Caco-2 (cell line): ENCODE data around the gene PIK3C3. TPM values are rescaled to one million over a fixed set of nuclear protein-coding genes. Genes with fewer than 3 reads are reported as not detected.

Source experiments
- BruUV-seq: library from RNA; stranded (reverse); fragments of 400-500 nt; replicated peaks from 2 replicates; lab custom pipeline; 2021; lab: Mats Ljungman, UMichigan
- CTCF ChIA-PET: fragments of 300-600 bp; sonication (Branson Sonifier 250); formaldehyde crosslinking; loops from one replicate; lab custom pipeline; 2022; ENCODE audit warnings: antibody characterized with exemption; lab: Charles Lee
- POLR2A ChIA-PET: fragments of 300-600 bp; sonication (Branson Sonifier 250); formaldehyde crosslinking; loops from one replicate; lab custom pipeline; 2022; ENCODE audit warnings: antibody characterized with exemption; lab: Charles Lee
- DNase-seq, 2 experiments: peaks; one replicate each; pipeline versions ENCODE4 v3.0.0 to v3.0.0-alpha.2; 2020 to 2022
- H3K27me3 ChIP-seq: replicated peaks from 2 replicates; pipeline ENCODE4 v1.6.0; 2011; ENCODE audit warnings: low read length; ENCODE audit not compliant: control insufficient read depth, insufficient read depth
- H3K36me3 ChIP-seq: 2 replicates; pipeline ENCODE4 v1.5.1; 2011; ENCODE audit warnings: low read length; ENCODE audit not compliant: control insufficient read depth, insufficient read depth
- H3K4me1 ChIP-seq: fragments of 250-450 bp; sonication (Bioruptor Pico); 2 replicates; pipeline ENCODE4 v1.5.1; 2020; ENCODE audit warnings: mild to moderate bottlenecking
- H3K4me3 ChIP-seq: 2 replicates; pipeline ENCODE4 v1.5.1; 2011; ENCODE audit warnings: low read depth, mild to moderate bottlenecking, control low read depth, low read length
- H3K9me3 ChIP-seq: fragments of 250-450 bp; sonication (Bioruptor Pico); 2 replicates; pipeline ENCODE4 v1.5.1; 2020; ENCODE audit warnings: mild to moderate bottlenecking, moderate library complexity
- H3K27ac Mint-ChIP-seq: one replicate; pipeline ENCODE4 v1.8.0; 2022; ENCODE audit warnings: mixed read lengths; ENCODE audit not compliant: unreplicated experiment
- H3K27me3 Mint-ChIP-seq: one replicate; pipeline ENCODE4 v1.8.0; 2022; ENCODE audit warnings: mixed read lengths; ENCODE audit not compliant: insufficient read depth, unreplicated experiment
- H3K36me3 Mint-ChIP-seq: one replicate; pipeline ENCODE4 v1.8.0; 2022; ENCODE audit warnings: mild to moderate bottlenecking, mixed read lengths; ENCODE audit not compliant: insufficient read depth, unreplicated experiment
- H3K4me1 Mint-ChIP-seq: one replicate; pipeline ENCODE4 v1.8.0; 2022; ENCODE audit warnings: low read depth, mixed read lengths; ENCODE audit not compliant: unreplicated experiment
- H3K4me3 Mint-ChIP-seq: one replicate; pipeline ENCODE4 v1.8.0; 2022; ENCODE audit warnings: mild to moderate bottlenecking, moderate library complexity, mixed read lengths; ENCODE audit not compliant: unreplicated experiment
- H3K9me3 Mint-ChIP-seq: one replicate; pipeline ENCODE4 v1.8.0; 2022; ENCODE audit warnings: mixed read lengths; ENCODE audit not compliant: unreplicated experiment
- intact Hi-C: fragments of 100-400 bp; cut with micrococcal nuclease; formaldehyde crosslinking; loops from one replicate; pipeline ENCODE4 v1.10.0; 2022; ENCODE audit not compliant: unreplicated experiment
- total RNA-seq: library from RNA; stranded (reverse); gene quantifications from 2 replicates; pipeline ENCODE4 v1.2.3, GENCODE V29; 2022
- TF ChIP-seq, protein P1 (sequence below), 2 experiments: fragments of 200-600 bp in 1 of 2; IDR thresholded peaks; 1 replicate in 1 of 2; 2 replicates in 1 of 2; pipeline versions ENCODE4 v1.5.1 to v1.8.0; 2011 to 2022; ENCODE audit warnings: antibody characterized with exemption in 1 of 2, control low read depth in 1 of 2, inconsistent platforms in 1 of 2, low read depth in 1 of 2, low read length in 1 of 2, mild to moderate bottlenecking in 1 of 2, moderate library complexity in 1 of 2; ENCODE audit not compliant: insufficient read depth in 1 of 2, severe bottlenecking in 1 of 2, unreplicated experiment in 1 of 2

PIK3C3 gene
- total RNA-seq, 1 experiment from 2014 or later = 19.7 TPM

DNA sequence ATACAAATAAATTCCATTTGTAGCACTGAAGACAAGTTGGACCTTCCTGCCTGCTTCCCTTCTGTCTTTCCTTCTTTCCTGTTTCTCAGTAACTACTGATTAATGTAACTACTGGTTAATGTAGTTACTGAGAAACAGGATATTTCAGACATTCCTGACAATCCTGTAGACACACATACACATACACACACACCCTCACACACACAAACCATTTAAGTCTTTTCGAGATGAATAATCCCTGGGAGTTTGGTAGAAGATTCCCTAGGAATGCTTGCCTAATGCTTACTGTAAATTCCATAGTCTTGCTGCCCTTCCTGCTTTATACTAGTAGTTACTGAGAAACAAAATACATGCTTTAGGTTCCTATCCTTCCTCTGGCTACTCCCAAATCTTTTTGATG lies 83.9 kb downstream of the PIK3C3 start:
- H3K9me3 Mint-ChIP-seq = no peaks in the 10 kb centered on the region

DNA sequence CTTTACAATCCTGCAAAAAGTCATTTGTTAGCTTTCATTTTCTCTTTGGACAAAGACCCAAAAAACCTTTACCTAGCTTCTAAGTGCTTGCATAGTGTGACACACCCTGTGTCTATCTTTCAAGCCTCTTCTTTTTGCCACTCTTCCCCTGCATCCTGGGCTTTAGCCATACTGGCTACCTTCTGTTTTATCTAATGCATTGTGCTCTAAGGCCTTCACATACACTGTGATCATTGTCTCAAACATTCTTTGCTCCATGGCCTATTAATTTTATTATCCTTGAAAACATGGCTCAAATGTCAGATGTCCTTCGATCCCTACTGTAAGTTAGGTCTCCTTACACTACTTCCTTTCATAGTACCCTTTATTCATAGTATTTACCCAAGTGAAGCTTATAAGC lies 84.4 kb downstream of the PIK3C3 start:
- H3K9me3 Mint-ChIP-seq = no peaks in the 10 kb centered on the region
- peaks cover 9% of the 10 kb centered on the region for H3K4me1 Mint-ChIP-seq
- no peak overlapping the region for H3K4me3 Mint-ChIP-seq
- POLR2A ChIA-PET = no interaction called here
- H3K27me3 Mint-ChIP-seq = no peaks in the 10 kb centered on the region
- H3K4me1 ChIP-seq = peaks cover 4% of the 10 kb centered on the region; the same call in 1 of the 2 replicates
- TF ChIP-seq, protein P1, sequence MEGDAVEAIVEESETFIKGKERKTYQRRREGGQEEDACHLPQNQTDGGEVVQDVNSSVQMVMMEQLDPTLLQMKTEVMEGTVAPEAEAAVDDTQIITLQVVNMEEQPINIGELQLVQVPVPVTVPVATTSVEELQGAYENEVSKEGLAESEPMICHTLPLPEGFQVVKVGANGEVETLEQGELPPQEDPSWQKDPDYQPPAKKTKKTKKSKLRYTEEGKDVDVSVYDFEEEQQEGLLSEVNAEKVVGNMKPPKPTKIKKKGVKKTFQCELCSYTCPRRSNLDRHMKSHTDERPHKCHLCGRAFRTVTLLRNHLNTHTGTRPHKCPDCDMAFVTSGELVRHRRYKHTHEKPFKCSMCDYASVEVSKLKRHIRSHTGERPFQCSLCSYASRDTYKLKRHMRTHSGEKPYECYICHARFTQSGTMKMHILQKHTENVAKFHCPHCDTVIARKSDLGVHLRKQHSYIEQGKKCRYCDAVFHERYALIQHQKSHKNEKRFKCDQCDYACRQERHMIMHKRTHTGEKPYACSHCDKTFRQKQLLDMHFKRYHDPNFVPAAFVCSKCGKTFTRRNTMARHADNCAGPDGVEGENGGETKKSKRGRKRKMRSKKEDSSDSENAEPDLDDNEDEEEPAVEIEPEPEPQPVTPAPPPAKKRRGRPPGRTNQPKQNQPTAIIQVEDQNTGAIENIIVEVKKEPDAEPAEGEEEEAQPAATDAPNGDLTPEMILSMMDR (IDR thresholded peaks at IDR 0.05; ENCODE audit: insufficient read depth in 1 of 2, low read depth in 1 of 2, low read length in 1 of 2, severe bottlenecking in 1 of 2, unreplicated experiment in 1 of 2) = no peak
- H3K36me3 ChIP-seq = no peaks in the 10 kb centered on the region
- peaks cover 9% of the 10 kb centered on the region for H3K36me3 Mint-ChIP-seq
- no TSS peak for BruUV-seq
- intact Hi-C loops = no loop called here
- CTCF ChIA-PET = no interaction called here
- no peaks in the 10 kb centered on the region for H3K9me3 ChIP-seq
- H3K4me3 ChIP-seq = no peak overlapping the region
- no peak overlapping the region for H3K27ac Mint-ChIP-seq
- H3K27me3 ChIP-seq = no peaks in the 10 kb centered on the region
- no peak for DNase-seq

More for the DNA sequence above, 83.9 kb downstream of the PIK3C3 start:
- no peaks in the 10 kb centered on the region for H3K27me3 Mint-ChIP-seq
- Histone ChIP-seq H3K4me1 (peaks cover 4% of the 10 kb centered on the region; the same call in 1 of the 2 replicates), H3K4me3 (no peak overlapping the region), H3K9me3 (no peaks in the 10 kb centered on the region), H3K27me3 (no peaks in the 10 kb centered on the region), H3K36me3 (no peaks in the 10 kb centered on the region)
- no TSS peak for BruUV-seq
- H3K4me1 Mint-ChIP-seq = peaks cover 9% of the 10 kb centered on the region
- H3K4me3 Mint-ChIP-seq = peak overlapping the region; percentile 34
- peaks cover 9% of the 10 kb centered on the region for H3K36me3 Mint-ChIP-seq
- TF ChIP-seq, protein P1 (IDR thresholded peaks at IDR 0.05; ENCODE audit: insufficient read depth in 1 of 2, low read depth in 1 of 2, low read length in 1 of 2, severe bottlenecking in 1 of 2, unreplicated experiment in 1 of 2) = no peak
- no peak for DNase-seq
- CTCF ChIA-PET = no interaction called here
- POLR2A ChIA-PET = no interaction called here
- intact Hi-C loops = no loop called here
- no peak overlapping the region for H3K27ac Mint-ChIP-seq

DNA sequence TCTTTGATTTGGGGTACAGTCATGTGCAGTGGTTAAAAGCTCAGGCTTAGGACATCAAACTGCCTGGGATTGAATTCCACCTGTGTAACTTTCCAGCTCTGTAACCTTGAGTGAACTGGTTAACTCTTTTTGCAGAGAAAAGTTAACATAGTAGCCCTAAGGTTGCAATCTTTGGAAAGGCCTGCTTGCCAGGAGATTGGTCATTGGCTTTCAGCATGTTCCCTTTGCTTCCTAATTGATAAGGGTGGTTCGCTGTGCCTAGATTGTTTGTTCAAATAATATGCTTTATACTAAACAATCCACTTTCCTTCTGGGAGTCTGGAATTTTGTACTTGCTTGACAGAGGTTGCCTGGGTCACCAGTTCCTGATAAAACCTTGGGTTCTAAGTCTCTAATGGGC lies 86.8 kb downstream of the PIK3C3 start:
- Mint-ChIP-seq H3K9me3 (no peaks in the 10 kb centered on the region), H3K4me3 (no peak overlapping the region), H3K36me3 (peaks cover 13% of the 10 kb centered on the region), H3K4me1 (peaks cover 9% of the 10 kb centered on the region), H3K27ac (no peak overlapping the region), H3K27me3 (no peaks in the 10 kb centered on the region)
- BruUV-seq = no TSS peak
- TF ChIP-seq, protein P1 (IDR thresholded peaks at IDR 0.05; ENCODE audit: insufficient read depth in 1 of 2, low read depth in 1 of 2, low read length in 1 of 2, severe bottlenecking in 1 of 2, unreplicated experiment in 1 of 2) = no peak
- H3K9me3 ChIP-seq = no peaks in the 10 kb centered on the region
- H3K4me1 ChIP-seq = peaks cover 4% of the 10 kb centered on the region; the same call in 1 of the 2 replicates
- no peaks in the 10 kb centered on the region for H3K27me3 ChIP-seq
- DNase-seq = no peak
- ChIA-PET POLR2A (no interaction called here), CTCF (no interaction called here)
- H3K4me3 ChIP-seq = no peak overlapping the region
- intact Hi-C loops = no loop called here
- no peaks in the 10 kb centered on the region; the same call in 1 of the 2 replicates for H3K36me3 ChIP-seq
